Measurements from ENCODE around the gene RADIL.

DNA sequence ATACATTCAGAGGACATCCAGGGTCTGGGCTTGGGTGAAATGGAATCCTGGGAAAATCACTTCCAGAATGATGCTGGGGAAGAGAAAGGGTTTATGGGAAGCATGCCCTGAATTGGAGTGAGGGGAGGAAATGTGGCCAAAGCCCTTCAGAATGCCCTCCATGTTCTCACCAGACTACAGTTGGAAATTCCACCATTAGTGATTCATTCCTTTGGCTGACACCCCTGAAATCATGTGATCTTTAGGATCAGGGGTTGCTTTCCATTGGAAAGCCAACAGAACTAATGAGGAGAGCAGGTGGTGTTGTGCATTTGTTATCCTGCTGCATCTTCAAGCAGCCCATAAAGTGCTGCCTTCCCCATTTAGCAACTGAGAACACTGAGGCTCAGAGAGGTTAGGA, 20.8 kb upstream of the RADIL start:
- TF ChIP-seq MTA3 (IDR thresholded peaks at IDR 0.05; ENCODE audit: borderline replicate concordance) (no peak), TAF1 (IDR thresholded peaks at IDR 0.05; ENCODE audit: control insufficient read depth, extremely low read depth, insufficient read depth, low read length, severe bottlenecking) (no peak), ZNF785 (CRISPR knock-in tag; IDR thresholded peaks at IDR 0.05) (no peak)
